K562 (cell line): ENCODE results near the gene PRKCSH. TPM values are rescaled to one million over a fixed set of nuclear protein-coding genes. Genes with fewer than 3 reads are reported as not detected.

ENCODE experiments used
- ATF1 ChIP-seq, 2 experiments: fragments of 450-650 bp in 1 of 2; IDR thresholded peaks; 2 replicates each; pipeline ENCODE4 v1.6.1; 2016; ENCODE audit warnings: missing compliant biosample characterization in 1 of 2, missing genetic modification characterization in 1 of 2
- CREBBP ChIP-seq: IDR thresholded peaks from one replicate; pipeline ENCODE4 v1.6.1; 2012; ENCODE audit warnings: low read depth, mild to moderate bottlenecking, control low read depth, inconsistent platforms, low read length
- KDM1A ChIP-seq, 2 experiments: fragments of 450-650 bp; IDR thresholded peaks; 2 replicates each; pipeline ENCODE4 v1.6.1; 2016; ENCODE audit warnings: mild to moderate bottlenecking in 2 of 2
- LEF1 ChIP-seq: fragments of 450-650 bp; IDR thresholded peaks from 2 replicates; pipeline ENCODE4 v1.6.1; 2016; ENCODE audit warnings: mild to moderate bottlenecking
- NBN ChIP-seq: fragments of 450-650 bp; IDR thresholded peaks from 2 replicates; pipeline ENCODE4 v1.6.1; 2016; ENCODE audit warnings: low read depth, mild to moderate bottlenecking
- YBX1 ChIP-seq: fragments of 450-650 bp; IDR thresholded peaks from 2 replicates; pipeline ENCODE4 v1.7.1; 2016; ENCODE audit warnings: mild to moderate bottlenecking
- polyA plus RNA-seq, 8 experiments: library from polyadenylated mRNA; depleted of rRNA in 4 of 8; stranded (reverse) in 5 of 8; unstranded in 3 of 8; fragments of >200 nt; fragmentation: Nextera tagmentation in 2 of 8; fragmentation: Illumina TruSeq in 1 of 8; extraction: Ambion mirVana in 2 of 8; extraction: Trizol in 1 of 8; gene quantifications; 2 replicates each; pipeline versions ENCODE4 v1.2.1 to v1.2.3, GENCODE V29; 2011 to 2014; ENCODE audit warnings: inconsistent platforms in 1 of 8, missing spikeins in 1 of 8
- total RNA-seq, 7 experiments: library from RNA; depleted of rRNA in 6 of 7; stranded (reverse); fragments of >200 nt in 6 of 7; fragmentation: Illumina TruSeq in 2 of 7; extraction: Trizol in 2 of 7; gene quantifications; 2 replicates each; pipeline versions ENCODE4 v1.2.1 to v1.2.3, GENCODE V29; 2011 to 2021; ENCODE audit warnings: low replicate concordance in 1 of 7
- TF ChIP-seq, protein P1 (sequence below): fragments of 250-450 bp; sonication (Bioruptor Pico); IDR thresholded peaks from 2 replicates; pipeline ENCODE4 v1.4.0; 2020; ENCODE audit warnings: borderline replicate concordance
- TF ChIP-seq, protein P2 (sequence below): conservative IDR thresholded peaks from 2 replicates; pipeline ENCODE4 v1.6.1; 2011; ENCODE audit warnings: low read depth, mild to moderate bottlenecking, low read length; ENCODE audit not compliant: control insufficient read depth
- TF ChIP-seq, protein P3 (sequence below): fragments of 450-650 bp; formaldehyde crosslinking; IDR thresholded peaks from 2 replicates; pipeline ENCODE4 v1.4.0; 2022; ENCODE audit warnings: missing genetic modification characterization

PRKCSH gene
- total and polyA plus RNA-seq, 9 of the 15 experiments (the other 6 are each of a cell fraction or from before 2014, with no cell fraction given) = 2.3 to 297 (median 48.1) TPM

- TF ChIP-seq, protein P1, sequence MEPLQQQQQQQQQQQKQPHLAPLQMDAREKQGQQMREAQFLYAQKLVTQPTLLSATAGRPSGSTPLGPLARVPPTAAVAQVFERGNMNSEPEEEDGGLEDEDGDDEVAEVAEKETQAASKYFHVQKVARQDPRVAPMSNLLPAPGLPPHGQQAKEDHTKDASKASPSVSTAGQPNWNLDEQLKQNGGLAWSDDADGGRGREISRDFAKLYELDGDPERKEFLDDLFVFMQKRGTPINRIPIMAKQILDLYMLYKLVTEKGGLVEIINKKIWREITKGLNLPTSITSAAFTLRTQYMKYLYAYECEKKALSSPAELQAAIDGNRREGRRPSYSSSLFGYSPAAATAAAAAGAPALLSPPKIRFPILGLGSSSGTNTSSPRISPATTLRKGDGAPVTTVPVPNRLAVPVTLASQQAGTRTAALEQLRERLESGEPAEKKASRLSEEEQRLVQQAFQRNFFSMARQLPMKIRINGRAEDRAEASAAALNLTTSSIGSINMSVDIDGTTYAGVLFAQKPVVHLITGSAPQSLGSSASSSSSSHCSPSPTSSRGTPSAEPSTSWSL (CRISPR knock-in tag) = no peak
- TF ChIP-seq, protein P2, sequence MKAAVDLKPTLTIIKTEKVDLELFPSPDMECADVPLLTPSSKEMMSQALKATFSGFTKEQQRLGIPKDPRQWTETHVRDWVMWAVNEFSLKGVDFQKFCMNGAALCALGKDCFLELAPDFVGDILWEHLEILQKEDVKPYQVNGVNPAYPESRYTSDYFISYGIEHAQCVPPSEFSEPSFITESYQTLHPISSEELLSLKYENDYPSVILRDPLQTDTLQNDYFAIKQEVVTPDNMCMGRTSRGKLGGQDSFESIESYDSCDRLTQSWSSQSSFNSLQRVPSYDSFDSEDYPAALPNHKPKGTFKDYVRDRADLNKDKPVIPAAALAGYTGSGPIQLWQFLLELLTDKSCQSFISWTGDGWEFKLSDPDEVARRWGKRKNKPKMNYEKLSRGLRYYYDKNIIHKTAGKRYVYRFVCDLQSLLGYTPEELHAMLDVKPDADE = no peak
- TF ChIP-seq LEF1 (no peak), NBN (no peak), ATF1 (CRISPR knock-in tag; IDR thresholded peaks at IDR 0.05) (no peak), ATF1 (tag; IDR thresholded peaks at IDR 0.05) (no peak), YBX1 (no peak), KDM1A (IDR thresholded peaks at IDR 0.05) (no peak), CREBBP (no peak)
- TF ChIP-seq, protein P3, sequence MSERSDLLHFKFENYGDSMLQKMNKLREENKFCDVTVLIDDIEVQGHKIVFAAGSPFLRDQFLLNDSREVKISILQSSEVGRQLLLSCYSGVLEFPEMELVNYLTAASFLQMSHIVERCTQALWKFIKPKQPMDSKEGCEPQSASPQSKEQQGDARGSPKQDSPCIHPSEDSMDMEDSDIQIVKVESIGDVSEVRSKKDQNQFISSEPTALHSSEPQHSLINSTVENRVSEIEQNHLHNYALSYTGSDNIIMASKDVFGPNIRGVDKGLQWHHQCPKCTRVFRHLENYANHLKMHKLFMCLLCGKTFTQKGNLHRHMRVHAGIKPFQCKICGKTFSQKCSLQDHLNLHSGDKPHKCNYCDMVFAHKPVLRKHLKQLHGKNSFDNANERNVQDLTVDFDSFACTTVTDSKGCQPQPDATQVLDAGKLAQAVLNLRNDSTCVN (CRISPR knock-in tag) = no peak
Measured at GRCh38 chr19:11444059-11444458, 8.6 kb downstream of the PRKCSH start (continued).
